Measurements from ENCODE around the gene NPHP4.

Gene NPHP4

DNA sequence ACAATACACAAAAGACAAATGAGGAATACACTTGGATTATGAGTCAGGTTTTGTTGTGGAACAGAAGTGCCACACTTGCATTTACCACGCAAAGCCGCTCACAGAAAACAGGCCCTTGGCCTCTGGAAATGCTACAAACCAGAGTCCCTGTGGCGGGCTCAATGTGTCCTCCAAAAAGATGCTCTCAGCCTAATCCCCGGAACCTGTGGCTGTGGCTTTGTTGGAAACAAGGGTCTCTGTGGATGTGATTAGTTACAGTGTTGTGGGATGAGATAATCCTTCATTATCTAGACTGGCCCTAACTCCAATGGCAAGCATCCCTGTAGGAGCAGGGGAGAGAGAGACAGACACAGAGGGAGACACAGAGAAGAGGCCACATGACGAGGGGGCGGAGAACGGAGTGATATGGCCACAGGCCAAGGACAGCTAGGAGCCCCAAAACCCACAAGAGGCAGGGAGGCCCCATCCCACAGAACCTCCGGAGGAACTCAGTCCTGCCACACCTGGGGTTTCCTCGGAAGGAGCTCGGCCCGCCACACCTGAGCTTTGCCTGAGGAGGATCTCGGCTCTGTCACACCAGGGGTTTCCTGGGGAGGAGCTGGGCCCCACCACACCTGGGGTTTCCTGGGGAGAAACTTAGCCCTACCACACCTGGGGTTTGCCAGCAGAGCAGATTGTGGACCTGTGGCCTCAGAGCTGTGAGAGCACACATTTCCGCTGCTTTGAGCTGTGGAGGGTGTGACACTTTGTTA, 55.4 kb downstream of the NPHP4 start:
- no peak for ATAC-seq
- TF ChIP-seq, protein P1, sequence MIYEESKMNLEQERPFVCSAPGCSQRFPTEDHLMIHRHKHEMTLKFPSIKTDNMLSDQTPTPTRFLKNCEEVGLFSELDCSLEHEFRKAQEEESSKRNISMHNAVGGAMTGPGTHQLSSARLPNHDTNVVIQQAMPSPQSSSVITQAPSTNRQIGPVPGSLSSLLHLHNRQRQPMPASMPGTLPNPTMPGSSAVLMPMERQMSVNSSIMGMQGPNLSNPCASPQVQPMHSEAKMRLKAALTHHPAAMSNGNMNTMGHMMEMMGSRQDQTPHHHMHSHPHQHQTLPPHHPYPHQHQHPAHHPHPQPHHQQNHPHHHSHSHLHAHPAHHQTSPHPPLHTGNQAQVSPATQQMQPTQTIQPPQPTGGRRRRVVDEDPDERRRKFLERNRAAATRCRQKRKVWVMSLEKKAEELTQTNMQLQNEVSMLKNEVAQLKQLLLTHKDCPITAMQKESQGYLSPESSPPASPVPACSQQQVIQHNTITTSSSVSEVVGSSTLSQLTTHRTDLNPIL (CRISPR knock-in tag; IDR thresholded peaks at IDR 0.05; ENCODE audit: low read depth): no peak
- TF ChIP-seq TOX (CRISPR knock-in tag; IDR thresholded peaks at IDR 0.05; ENCODE audit: borderline replicate concordance) (no peak), ESRRG (CRISPR knock-in tag; IDR thresholded peaks at IDR 0.05) (no peak), ZNF565 (CRISPR knock-in tag; conservative IDR thresholded peaks at IDR 0.05; ENCODE audit: low read depth) (no peak), ARNTL (CRISPR knock-in tag; IDR thresholded peaks at IDR 0.05; ENCODE audit: borderline replicate concordance, low read depth) (no peak), OSR1 (CRISPR knock-in tag; IDR thresholded peaks at IDR 0.05) (no peak), BACH2 (CRISPR knock-in tag; IDR thresholded peaks at IDR 0.05; ENCODE audit: borderline replicate concordance) (no peak), ZC3H10 (CRISPR knock-in tag; IDR thresholded peaks at IDR 0.05) (no peak), ZFP3 (CRISPR knock-in tag; IDR thresholded peaks at IDR 0.05) (no peak), ZNF8 (CRISPR knock-in tag; IDR thresholded peaks at IDR 0.05) (no peak), PPARA (CRISPR knock-in tag; IDR thresholded peaks at IDR 0.05; ENCODE audit: borderline replicate concordance) (no peak), ISL1 (CRISPR knock-in tag; IDR thresholded peaks at IDR 0.05) (no peak), ZNF70 (CRISPR knock-in tag; IDR thresholded peaks at IDR 0.05) (no peak), ZFP30 (CRISPR knock-in tag; IDR thresholded peaks at IDR 0.05) (no peak)
- TF ChIP-seq, protein P2, sequence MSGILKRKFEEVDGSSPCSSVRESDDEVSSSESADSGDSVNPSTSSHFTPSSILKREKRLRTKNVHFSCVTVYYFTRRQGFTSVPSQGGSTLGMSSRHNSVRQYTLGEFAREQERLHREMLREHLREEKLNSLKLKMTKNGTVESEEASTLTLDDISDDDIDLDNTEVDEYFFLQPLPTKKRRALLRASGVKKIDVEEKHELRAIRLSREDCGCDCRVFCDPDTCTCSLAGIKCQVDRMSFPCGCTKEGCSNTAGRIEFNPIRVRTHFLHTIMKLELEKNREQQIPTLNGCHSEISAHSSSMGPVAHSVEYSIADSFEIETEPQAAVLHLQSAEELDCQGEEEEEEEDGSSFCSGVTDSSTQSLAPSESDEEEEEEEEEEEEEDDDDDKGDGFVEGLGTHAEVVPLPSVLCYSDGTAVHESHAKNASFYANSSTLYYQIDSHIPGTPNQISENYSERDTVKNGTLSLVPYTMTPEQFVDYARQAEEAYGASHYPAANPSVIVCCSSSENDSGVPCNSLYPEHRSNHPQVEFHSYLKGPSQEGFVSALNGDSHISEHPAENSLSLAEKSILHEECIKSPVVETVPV (CRISPR knock-in tag; IDR thresholded peaks at IDR 0.05): no peak
- TF ChIP-seq, protein P3, sequence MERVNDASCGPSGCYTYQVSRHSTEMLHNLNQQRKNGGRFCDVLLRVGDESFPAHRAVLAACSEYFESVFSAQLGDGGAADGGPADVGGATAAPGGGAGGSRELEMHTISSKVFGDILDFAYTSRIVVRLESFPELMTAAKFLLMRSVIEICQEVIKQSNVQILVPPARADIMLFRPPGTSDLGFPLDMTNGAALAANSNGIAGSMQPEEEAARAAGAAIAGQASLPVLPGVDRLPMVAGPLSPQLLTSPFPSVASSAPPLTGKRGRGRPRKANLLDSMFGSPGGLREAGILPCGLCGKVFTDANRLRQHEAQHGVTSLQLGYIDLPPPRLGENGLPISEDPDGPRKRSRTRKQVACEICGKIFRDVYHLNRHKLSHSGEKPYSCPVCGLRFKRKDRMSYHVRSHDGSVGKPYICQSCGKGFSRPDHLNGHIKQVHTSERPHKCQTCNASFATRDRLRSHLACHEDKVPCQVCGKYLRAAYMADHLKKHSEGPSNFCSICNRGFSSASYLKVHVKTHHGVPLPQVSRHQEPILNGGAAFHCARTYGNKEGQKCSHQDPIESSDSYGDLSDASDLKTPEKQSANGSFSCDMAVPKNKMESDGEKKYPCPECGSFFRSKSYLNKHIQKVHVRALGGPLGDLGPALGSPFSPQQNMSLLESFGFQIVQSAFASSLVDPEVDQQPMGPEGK (CRISPR knock-in tag; IDR thresholded peaks at IDR 0.05; ENCODE audit: borderline replicate concordance): no peak
- TF ChIP-seq, protein P4, sequence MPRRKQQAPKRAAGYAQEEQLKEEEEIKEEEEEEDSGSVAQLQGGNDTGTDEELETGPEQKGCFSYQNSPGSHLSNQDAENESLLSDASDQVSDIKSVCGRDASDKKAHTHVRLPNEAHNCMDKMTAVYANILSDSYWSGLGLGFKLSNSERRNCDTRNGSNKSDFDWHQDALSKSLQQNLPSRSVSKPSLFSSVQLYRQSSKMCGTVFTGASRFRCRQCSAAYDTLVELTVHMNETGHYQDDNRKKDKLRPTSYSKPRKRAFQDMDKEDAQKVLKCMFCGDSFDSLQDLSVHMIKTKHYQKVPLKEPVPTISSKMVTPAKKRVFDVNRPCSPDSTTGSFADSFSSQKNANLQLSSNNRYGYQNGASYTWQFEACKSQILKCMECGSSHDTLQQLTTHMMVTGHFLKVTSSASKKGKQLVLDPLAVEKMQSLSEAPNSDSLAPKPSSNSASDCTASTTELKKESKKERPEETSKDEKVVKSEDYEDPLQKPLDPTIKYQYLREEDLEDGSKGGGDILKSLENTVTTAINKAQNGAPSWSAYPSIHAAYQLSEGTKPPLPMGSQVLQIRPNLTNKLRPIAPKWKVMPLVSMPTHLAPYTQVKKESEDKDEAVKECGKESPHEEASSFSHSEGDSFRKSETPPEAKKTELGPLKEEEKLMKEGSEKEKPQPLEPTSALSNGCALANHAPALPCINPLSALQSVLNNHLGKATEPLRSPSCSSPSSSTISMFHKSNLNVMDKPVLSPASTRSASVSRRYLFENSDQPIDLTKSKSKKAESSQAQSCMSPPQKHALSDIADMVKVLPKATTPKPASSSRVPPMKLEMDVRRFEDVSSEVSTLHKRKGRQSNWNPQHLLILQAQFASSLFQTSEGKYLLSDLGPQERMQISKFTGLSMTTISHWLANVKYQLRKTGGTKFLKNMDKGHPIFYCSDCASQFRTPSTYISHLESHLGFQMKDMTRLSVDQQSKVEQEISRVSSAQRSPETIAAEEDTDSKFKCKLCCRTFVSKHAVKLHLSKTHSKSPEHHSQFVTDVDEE (CRISPR knock-in tag; IDR thresholded peaks at IDR 0.05): no peak
- TF ChIP-seq, protein P5, sequence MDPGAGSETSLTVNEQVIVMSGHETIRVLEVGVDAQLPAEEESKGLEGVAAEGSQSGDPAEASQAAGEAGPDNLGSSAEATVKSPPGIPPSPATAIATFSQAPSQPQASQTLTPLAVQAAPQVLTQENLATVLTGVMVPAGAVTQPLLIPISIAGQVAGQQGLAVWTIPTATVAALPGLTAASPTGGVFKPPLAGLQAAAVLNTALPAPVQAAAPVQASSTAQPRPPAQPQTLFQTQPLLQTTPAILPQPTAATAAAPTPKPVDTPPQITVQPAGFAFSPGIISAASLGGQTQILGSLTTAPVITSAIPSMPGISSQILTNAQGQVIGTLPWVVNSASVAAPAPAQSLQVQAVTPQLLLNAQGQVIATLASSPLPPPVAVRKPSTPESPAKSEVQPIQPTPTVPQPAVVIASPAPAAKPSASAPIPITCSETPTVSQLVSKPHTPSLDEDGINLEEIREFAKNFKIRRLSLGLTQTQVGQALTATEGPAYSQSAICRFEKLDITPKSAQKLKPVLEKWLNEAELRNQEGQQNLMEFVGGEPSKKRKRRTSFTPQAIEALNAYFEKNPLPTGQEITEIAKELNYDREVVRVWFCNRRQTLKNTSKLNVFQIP (CRISPR knock-in tag; IDR thresholded peaks at IDR 0.05; ENCODE audit: borderline replicate concordance, low read depth): no peak

DNA sequence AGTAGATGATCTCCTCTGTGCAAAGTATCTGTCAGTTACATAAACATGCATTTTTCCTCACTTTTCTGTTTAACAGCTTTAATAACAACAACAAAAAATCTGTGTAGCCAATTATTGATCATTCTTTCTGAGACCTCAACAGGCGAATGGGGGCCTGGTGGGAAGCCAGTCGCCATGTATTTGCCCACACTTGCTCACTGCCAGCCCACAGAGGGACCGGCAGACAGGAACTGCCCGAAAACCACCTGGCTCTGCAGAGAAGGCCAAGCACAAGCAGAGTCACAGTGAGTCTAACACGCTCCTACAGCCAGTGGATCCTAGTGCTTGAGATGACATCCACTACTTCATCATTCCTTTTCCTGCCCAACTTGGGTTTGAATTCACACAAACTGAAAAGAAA, 56.1 kb downstream of the NPHP4 start:
- no peak for ATAC-seq
- TF ChIP-seq ZC3H10 (CRISPR knock-in tag; IDR thresholded peaks at IDR 0.05): no peak
- TF ChIP-seq, protein P3 (CRISPR knock-in tag; IDR thresholded peaks at IDR 0.05; ENCODE audit: borderline replicate concordance): no peak
- TF ChIP-seq CSDC2 (CRISPR knock-in tag; IDR thresholded peaks at IDR 0.05): no peak
- TF ChIP-seq ZFP30 (CRISPR knock-in tag; IDR thresholded peaks at IDR 0.05): no peak
- TF ChIP-seq, protein P1 (CRISPR knock-in tag; IDR thresholded peaks at IDR 0.05; ENCODE audit: low read depth): no peak
- no peak for TF ChIP-seq TOX (CRISPR knock-in tag; IDR thresholded peaks at IDR 0.05; ENCODE audit: borderline replicate concordance)
- no peak for TF ChIP-seq ISL1 (CRISPR knock-in tag; IDR thresholded peaks at IDR 0.05)
- no peak for TF ChIP-seq ZNF70 (CRISPR knock-in tag; IDR thresholded peaks at IDR 0.05)
